Measurements from ENCODE around the gene TFE3. TPM values are rescaled to one million over a fixed set of nuclear protein-coding genes. Genes with fewer than 3 reads are reported as not detected.

TFE3 gene
- total and polyA plus RNA-seq, 2 experiments from 2014 or later = 21.4 to 83.8 TPM

- peaks cover 22% of the 10 kb centered on the region for H3K36me3 ChIP-seq (ENCODE audit: insufficient read depth)
- ATAC-seq = no peak
- peaks cover 16% of the 10 kb centered on the region for H3K27me3 Mint-ChIP-seq (ENCODE audit: insufficient read depth, low read depth, poor library complexity)
- no peaks in the 10 kb centered on the region for H3K9me2 ChIP-seq (ENCODE audit: insufficient read depth)
- no peak for DNase-seq (ENCODE audit: low spot score)
- peak overlapping the region; percentile 92; the same call in 1 of the 2 replicates for H3K27ac Mint-ChIP-seq
- peaks cover 68% of the 10 kb centered on the region for H3K36me3 Mint-ChIP-seq (ENCODE audit: low read depth)
- H3F3A ChIP-seq (replicated peaks; ENCODE audit: low read depth) = no peaks in the 10 kb centered on the region
- peaks cover 4% of the 10 kb centered on the region for H3K4me1 ChIP-seq (ENCODE audit: insufficient read depth)
- no peak overlapping the region for H3K4me2 ChIP-seq
- H2AFZ ChIP-seq = no peak overlapping the region
- H3K27me3 ChIP-seq (ENCODE audit: insufficient read depth) = no peaks in the 10 kb centered on the region
- no peak for TF ChIP-seq ZNF462 (CRISPR knock-in tag; IDR thresholded peaks at IDR 0.05)
- TF ChIP-seq EZH2phosphoT487 (IDR thresholded peaks at IDR 0.05; ENCODE audit: unreplicated experiment) = no peak
- no peak for TF ChIP-seq CREB1 (CRISPR knock-in tag; IDR thresholded peaks at IDR 0.05; ENCODE audit: low read depth)
- TF ChIP-seq ETS1 (IDR thresholded peaks at IDR 0.05) = no peak
- TF ChIP-seq, protein P1, sequence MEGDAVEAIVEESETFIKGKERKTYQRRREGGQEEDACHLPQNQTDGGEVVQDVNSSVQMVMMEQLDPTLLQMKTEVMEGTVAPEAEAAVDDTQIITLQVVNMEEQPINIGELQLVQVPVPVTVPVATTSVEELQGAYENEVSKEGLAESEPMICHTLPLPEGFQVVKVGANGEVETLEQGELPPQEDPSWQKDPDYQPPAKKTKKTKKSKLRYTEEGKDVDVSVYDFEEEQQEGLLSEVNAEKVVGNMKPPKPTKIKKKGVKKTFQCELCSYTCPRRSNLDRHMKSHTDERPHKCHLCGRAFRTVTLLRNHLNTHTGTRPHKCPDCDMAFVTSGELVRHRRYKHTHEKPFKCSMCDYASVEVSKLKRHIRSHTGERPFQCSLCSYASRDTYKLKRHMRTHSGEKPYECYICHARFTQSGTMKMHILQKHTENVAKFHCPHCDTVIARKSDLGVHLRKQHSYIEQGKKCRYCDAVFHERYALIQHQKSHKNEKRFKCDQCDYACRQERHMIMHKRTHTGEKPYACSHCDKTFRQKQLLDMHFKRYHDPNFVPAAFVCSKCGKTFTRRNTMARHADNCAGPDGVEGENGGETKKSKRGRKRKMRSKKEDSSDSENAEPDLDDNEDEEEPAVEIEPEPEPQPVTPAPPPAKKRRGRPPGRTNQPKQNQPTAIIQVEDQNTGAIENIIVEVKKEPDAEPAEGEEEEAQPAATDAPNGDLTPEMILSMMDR (conservative IDR thresholded peaks at IDR 0.05; ENCODE audit: low read depth in 2 of 2) = no peak
- TF ChIP-seq NANOG (IDR thresholded peaks at IDR 0.05; ENCODE audit: borderline replicate concordance) = no peak
- TF ChIP-seq JUNB (IDR thresholded peaks at IDR 0.05; ENCODE audit: unreplicated experiment) = no peak
- TF ChIP-seq, protein P2, sequence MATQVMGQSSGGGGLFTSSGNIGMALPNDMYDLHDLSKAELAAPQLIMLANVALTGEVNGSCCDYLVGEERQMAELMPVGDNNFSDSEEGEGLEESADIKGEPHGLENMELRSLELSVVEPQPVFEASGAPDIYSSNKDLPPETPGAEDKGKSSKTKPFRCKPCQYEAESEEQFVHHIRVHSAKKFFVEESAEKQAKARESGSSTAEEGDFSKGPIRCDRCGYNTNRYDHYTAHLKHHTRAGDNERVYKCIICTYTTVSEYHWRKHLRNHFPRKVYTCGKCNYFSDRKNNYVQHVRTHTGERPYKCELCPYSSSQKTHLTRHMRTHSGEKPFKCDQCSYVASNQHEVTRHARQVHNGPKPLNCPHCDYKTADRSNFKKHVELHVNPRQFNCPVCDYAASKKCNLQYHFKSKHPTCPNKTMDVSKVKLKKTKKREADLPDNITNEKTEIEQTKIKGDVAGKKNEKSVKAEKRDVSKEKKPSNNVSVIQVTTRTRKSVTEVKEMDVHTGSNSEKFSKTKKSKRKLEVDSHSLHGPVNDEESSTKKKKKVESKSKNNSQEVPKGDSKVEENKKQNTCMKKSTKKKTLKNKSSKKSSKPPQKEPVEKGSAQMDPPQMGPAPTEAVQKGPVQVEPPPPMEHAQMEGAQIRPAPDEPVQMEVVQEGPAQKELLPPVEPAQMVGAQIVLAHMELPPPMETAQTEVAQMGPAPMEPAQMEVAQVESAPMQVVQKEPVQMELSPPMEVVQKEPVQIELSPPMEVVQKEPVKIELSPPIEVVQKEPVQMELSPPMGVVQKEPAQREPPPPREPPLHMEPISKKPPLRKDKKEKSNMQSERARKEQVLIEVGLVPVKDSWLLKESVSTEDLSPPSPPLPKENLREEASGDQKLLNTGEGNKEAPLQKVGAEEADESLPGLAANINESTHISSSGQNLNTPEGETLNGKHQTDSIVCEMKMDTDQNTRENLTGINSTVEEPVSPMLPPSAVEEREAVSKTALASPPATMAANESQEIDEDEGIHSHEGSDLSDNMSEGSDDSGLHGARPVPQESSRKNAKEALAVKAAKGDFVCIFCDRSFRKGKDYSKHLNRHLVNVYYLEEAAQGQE (IDR thresholded peaks at IDR 0.05; ENCODE audit: unreplicated experiment) = no peak
- no peak for TF ChIP-seq STAT1 (IDR thresholded peaks at IDR 0.05; ENCODE audit: unreplicated experiment)
- TF ChIP-seq ZNF331 (CRISPR knock-in tag; IDR thresholded peaks at IDR 0.05; ENCODE audit: low read depth) = no peak
- no peak for TF ChIP-seq EZH2 (IDR thresholded peaks at IDR 0.05; ENCODE audit: low read depth, unreplicated experiment)
- TF ChIP-seq POLR2AphosphoS5 (IDR thresholded peaks at IDR 0.05; ENCODE audit: low read depth) = no peak
- H3K27ac ChIP-seq (ENCODE audit: low read depth) = no peak overlapping the region
- no peak overlapping the region for H3K4me3 ChIP-seq
- H3K4me3 Mint-ChIP-seq = no peak overlapping the region; the same call in 2 of the 3 replicates
- peaks cover 20% of the 10 kb centered on the region for H3K4me1 Mint-ChIP-seq
- H3K9me3 Mint-ChIP-seq = no peaks in the 10 kb centered on the region; the same call in 2 of the 3 replicates
- no peaks in the 10 kb centered on the region for H4K20me1 ChIP-seq (replicated peaks; ENCODE audit: insufficient read depth)
- H3K79me2 ChIP-seq (replicated peaks; ENCODE audit: insufficient read depth) = peaks cover 39% of the 10 kb centered on the region
Measured at GRCh38 chrX:49037883-49038475, 5.2 kb downstream of the TFE3 start.

Measured in GM23338 (cell line).